ENCODE results near the gene TPCN2.
"Not testable (repeated sequence)": the region's sequence is repeated elsewhere in the genome, so short reads cannot be mapped to it uniquely, and the experiment has no call there.

TPCN2 gene

GRCh38 chr11:69132301-69132670 is 83.6 kb downstream of the TPCN2 start:
- DNase-seq: no peak

- DNase-seq: no peak
These were observed 84.5 kb downstream of the TPCN2 start for GRCh38 chr11:69133251-69133650.

GRCh38 chr11:69134182-69134581 is 85.5 kb downstream of the TPCN2 start:
- not testable (repeated sequence) for DNase-seq

GRCh38 chr11:69134957-69135356 is 86.2 kb downstream of the TPCN2 start:
- no peak for DNase-seq

- no peak for DNase-seq
These were observed 87.0 kb downstream of the TPCN2 start for GRCh38 chr11:69135420-69136363.

GRCh38 chr11:69136471-69136870 is 87.7 kb downstream of the TPCN2 start:
- DNase-seq: no peak

GRCh38 chr11:69137151-69137844 is 88.6 kb downstream of the TPCN2 start:
- DNase-seq: no peak

- no peak for DNase-seq
These were observed 89.5 kb downstream of the TPCN2 start for GRCh38 chr11:69138265-69138664.

GRCh38 chr11:69140161-69140560 is 91.4 kb downstream of the TPCN2 start:
- DNase-seq: not testable (repeated sequence)

- no peak for DNase-seq
These were observed 91.9 kb downstream of the TPCN2 start for GRCh38 chr11:69140635-69141034.

- no peak for DNase-seq
These were observed 93.0 kb downstream of the TPCN2 start for GRCh38 chr11:69141742-69142141.

GRCh38 chr11:69142895-69143294 is 94.2 kb downstream of the TPCN2 start:
- DNase-seq: no peak

GRCh38 chr11:69144316-69145049 is 95.8 kb downstream of the TPCN2 start:
- DNase-seq: no peak

GRCh38 chr11:69145050-69145380 is 96.3 kb downstream of the TPCN2 start:
- DNase-seq: no peak

- no peak for DNase-seq
These were observed 99.6 kb downstream of the TPCN2 start for GRCh38 chr11:69148377-69148762.

GRCh38 chr11:69148806-69149205 is 100.1 kb downstream of the TPCN2 start:
- DNase-seq: no peak

- not testable (repeated sequence) for DNase-seq
These were observed 100.8 kb downstream of the TPCN2 start for GRCh38 chr11:69149338-69150045.

GRCh38 chr11:69150175-69150574 is 101.4 kb downstream of the TPCN2 start:
- DNase-seq: no peak

GRCh38 chr11:69151836-69152235 is 103.1 kb downstream of the TPCN2 start:
- DNase-seq: no peak

- no peak for DNase-seq
These were observed 104.1 kb downstream of the TPCN2 start for GRCh38 chr11:69152733-69153421.

GRCh38 chr11:69153661-69154060 is 104.9 kb downstream of the TPCN2 start:
- no peak for DNase-seq

GRCh38 chr11:69154211-69154913 is 105.6 kb downstream of the TPCN2 start:
- no peak for DNase-seq

All from NCI-H748 treated with DMSO at 0.1 percent for 48 hours (cell line).